WTC11 (cell line): Measurements from ENCODE around the gene SLC6A4. TPM values are rescaled to one million over a fixed set of nuclear protein-coding genes. Genes with fewer than 3 reads are reported as not detected.

ENCODE experiments used
- ATAC-seq: fragments of 200-7000 bp; cut with Tn5 transposase; 2 replicates; pipeline ENCODE4 v1.10.0; 2021; ENCODE audit warnings: mild to moderate bottlenecking, moderate library complexity
- CTCF ChIA-PET: fragments of 300-600 bp; sonication (Branson Sonifier 250); formaldehyde crosslinking; loops from one replicate; lab custom pipeline; 2021; ENCODE audit warnings: antibody characterized with exemption; lab: Charles Lee
- POLR2A ChIA-PET: fragments of 350-600 bp; sonication (Branson Sonifier 250); formaldehyde crosslinking; loops from one replicate; lab custom pipeline; 2021; ENCODE audit warnings: antibody characterized with exemption; lab: Charles Lee
- DNase-seq: peaks from one replicate; pipeline ENCODE4 v3.0.0; 2021; ENCODE audit warnings: low spot score
- H3K27ac Mint-ChIP-seq: 2 replicates; pipeline ENCODE4 v1.8.0; 2021; ENCODE audit warnings: mixed read lengths
- H3K27me3 Mint-ChIP-seq: 2 replicates; pipeline ENCODE4 v1.8.0; 2021; ENCODE audit warnings: low read depth, mild to moderate bottlenecking, moderate library complexity, mixed read lengths
- H3K36me3 Mint-ChIP-seq: 2 replicates; pipeline ENCODE4 v1.8.0; 2021; ENCODE audit warnings: mixed read lengths
- H3K4me1 Mint-ChIP-seq: 2 replicates; pipeline ENCODE4 v1.8.0; 2022; ENCODE audit warnings: mixed read lengths
- H3K4me3 Mint-ChIP-seq: 2 replicates; pipeline ENCODE4 v1.8.0; 2021; ENCODE audit warnings: mild to moderate bottlenecking, moderate library complexity, mixed read lengths
- H3K9me3 Mint-ChIP-seq: 2 replicates; pipeline ENCODE4 v1.8.0; 2021; ENCODE audit warnings: mixed read lengths
- ATF3 ChIP-seq: sonication (generic); formaldehyde crosslinking; conservative IDR thresholded peaks from 2 replicates; pipeline ENCODE4 v1.8.1; 2022; ENCODE audit warnings: mild to moderate bottlenecking, missing genetic modification reagents
- FOXP1 ChIP-seq: sonication (generic); formaldehyde crosslinking; IDR thresholded peaks from 2 replicates; pipeline ENCODE4 v1.8.0; 2022; ENCODE audit warnings: missing genetic modification reagents, mild to moderate bottlenecking, moderate library complexity, borderline replicate concordance
- GRHL2 ChIP-seq: fragments of 250-450 bp; sonication (Bioruptor Pico); IDR thresholded peaks from 2 replicates; pipeline ENCODE4 v1.8.0; 2022; ENCODE audit warnings: mild to moderate bottlenecking, moderate library complexity; ENCODE audit not compliant: insufficient replicate concordance, severe bottlenecking
- JUN ChIP-seq: sonication (generic); formaldehyde crosslinking; IDR thresholded peaks from 2 replicates; pipeline ENCODE4 v1.8.0; 2023; ENCODE audit warnings: mild to moderate bottlenecking, missing genetic modification reagents
- MLX ChIP-seq: sonication (generic); formaldehyde crosslinking; IDR thresholded peaks from 2 replicates; pipeline ENCODE4 v1.8.1; 2023; ENCODE audit warnings: mild to moderate bottlenecking, missing genetic modification reagents, moderate library complexity
- MXD4 ChIP-seq: fragments of 250-450 bp; sonication (Bioruptor Pico); IDR thresholded peaks from 2 replicates; pipeline ENCODE4 v1.8.0; 2021; ENCODE audit warnings: mild to moderate bottlenecking, moderate library complexity, borderline replicate concordance
- NR3C1 ChIP-seq: sonication (generic); formaldehyde crosslinking; conservative IDR thresholded peaks from 2 replicates; pipeline ENCODE4 v1.8.1; 2023; ENCODE audit warnings: low read depth, mild to moderate bottlenecking, missing genetic modification reagents
- PRRX2 ChIP-seq: fragments of 250-450 bp; sonication (Bioruptor Pico); IDR thresholded peaks from 2 replicates; pipeline ENCODE4 v1.8.0; 2021; ENCODE audit warnings: mild to moderate bottlenecking
- RORB ChIP-seq: fragments of 250-450 bp; sonication (Bioruptor Pico); IDR thresholded peaks from 2 replicates; pipeline ENCODE4 v1.9.0; 2021; ENCODE audit warnings: mild to moderate bottlenecking
- TEAD1 ChIP-seq: sonication (generic); formaldehyde crosslinking; IDR thresholded peaks from 2 replicates; pipeline ENCODE4 v1.8.0; 2022; ENCODE audit warnings: mild to moderate bottlenecking, missing genetic modification reagents
- TP53 ChIP-seq: sonication (generic); formaldehyde crosslinking; IDR thresholded peaks from 2 replicates; pipeline ENCODE4 v1.8.1; 2023; ENCODE audit warnings: mild to moderate bottlenecking, missing genetic modification reagents
- USF2 ChIP-seq: sonication (generic); formaldehyde crosslinking; IDR thresholded peaks from 2 replicates; pipeline ENCODE4 v1.8.1; 2023; ENCODE audit warnings: mild to moderate bottlenecking, missing genetic modification reagents, moderate library complexity
- ZNF281 ChIP-seq: sonication (generic); formaldehyde crosslinking; IDR thresholded peaks from 2 replicates; pipeline ENCODE4 v1.8.0; 2023; ENCODE audit warnings: mild to moderate bottlenecking, missing genetic modification reagents
- ZNF396 ChIP-seq: fragments of 250-450 bp; sonication (Bioruptor Pico); IDR thresholded peaks from 2 replicates; pipeline ENCODE4 v1.8.0; 2021; ENCODE audit warnings: mild to moderate bottlenecking, moderate library complexity, borderline replicate concordance
- ZNF425 ChIP-seq: fragments of 250-450 bp; sonication (Bioruptor Pico); conservative IDR thresholded peaks from 2 replicates; pipeline ENCODE4 v1.9.0; 2021; ENCODE audit warnings: mild to moderate bottlenecking
- ZNF512 ChIP-seq: sonication (generic); formaldehyde crosslinking; IDR thresholded peaks from 2 replicates; pipeline ENCODE4 v1.8.1; 2022; ENCODE audit warnings: missing genetic modification reagents, borderline replicate concordance
- total RNA-seq: library from RNA; stranded (reverse); gene quantifications from 3 replicates; pipeline ENCODE4 v1.2.3, GENCODE V29; 2021
- TF ChIP-seq, protein P1 (sequence below): sonication (generic); formaldehyde crosslinking; IDR thresholded peaks from 2 replicates; pipeline ENCODE4 v1.8.0; 2022; ENCODE audit warnings: mild to moderate bottlenecking, missing genetic modification reagents
- TF ChIP-seq, protein P2 (sequence below): sonication (generic); formaldehyde crosslinking; IDR thresholded peaks from 2 replicates; pipeline ENCODE4 v1.8.1; 2022; ENCODE audit warnings: low read depth, mild to moderate bottlenecking, moderate library complexity, missing genetic modification reagents, borderline replicate concordance
- TF ChIP-seq, protein P3 (sequence below): sonication (generic); formaldehyde crosslinking; IDR thresholded peaks from 2 replicates; pipeline ENCODE4 v1.8.1; 2023; ENCODE audit warnings: mild to moderate bottlenecking, missing genetic modification reagents, borderline replicate concordance

The SLC6A4 gene
- total RNA-seq, 1 experiment from 2014 or later, result 0.13 TPM

- TF ChIP-seq PRRX2 (CRISPR knock-in tag) (no peak), ATF3 (CRISPR knock-in tag) (no peak), ZNF512 (CRISPR knock-in tag) (no peak), FOXP1 (CRISPR knock-in tag) (no peak), JUN (CRISPR knock-in tag) (no peak), RORB (CRISPR knock-in tag) (no peak), ZNF425 (CRISPR knock-in tag) (no peak)
These were observed 18.7 kb upstream of the SLC6A4 start (continued) for GRCh38 chr17:30254150-30254549.

- H3K9me3 Mint-ChIP-seq, result no peaks in the 10 kb centered on the region
- ATAC-seq (no peak), DNase-seq (no peak)
- no peaks in the 10 kb centered on the region for H3K4me1 Mint-ChIP-seq
- H3K4me3 Mint-ChIP-seq, result no peak overlapping the region
- peak overlapping the region; percentile 17 for H3K27ac Mint-ChIP-seq
- no peaks in the 10 kb centered on the region for H3K27me3 Mint-ChIP-seq
- CTCF ChIA-PET, result interaction anchor here (0.6 to 1.2 kb wide), 2 partner anchors 51 to 149 kb away, joined by 3 read pairs; no protein-coding TSS in a partner anchor
- H3K36me3 Mint-ChIP-seq, result peaks cover 15% of the 10 kb centered on the region
- TF ChIP-seq, protein P1, sequence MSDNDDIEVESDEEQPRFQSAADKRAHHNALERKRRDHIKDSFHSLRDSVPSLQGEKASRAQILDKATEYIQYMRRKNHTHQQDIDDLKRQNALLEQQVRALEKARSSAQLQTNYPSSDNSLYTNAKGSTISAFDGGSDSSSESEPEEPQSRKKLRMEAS (CRISPR knock-in tag), result no peak
- no peak for TF ChIP-seq ZNF396 (CRISPR knock-in tag)
- TF ChIP-seq, protein P2, sequence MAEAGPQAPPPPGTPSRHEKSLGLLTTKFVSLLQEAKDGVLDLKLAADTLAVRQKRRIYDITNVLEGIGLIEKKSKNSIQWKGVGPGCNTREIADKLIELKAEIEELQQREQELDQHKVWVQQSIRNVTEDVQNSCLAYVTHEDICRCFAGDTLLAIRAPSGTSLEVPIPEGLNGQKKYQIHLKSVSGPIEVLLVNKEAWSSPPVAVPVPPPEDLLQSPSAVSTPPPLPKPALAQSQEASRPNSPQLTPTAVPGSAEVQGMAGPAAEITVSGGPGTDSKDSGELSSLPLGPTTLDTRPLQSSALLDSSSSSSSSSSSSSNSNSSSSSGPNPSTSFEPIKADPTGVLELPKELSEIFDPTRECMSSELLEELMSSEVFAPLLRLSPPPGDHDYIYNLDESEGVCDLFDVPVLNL (CRISPR knock-in tag), result no peak
- no peak for TF ChIP-seq GRHL2
- no peak for TF ChIP-seq ZNF281 (CRISPR knock-in tag)
- TF ChIP-seq JUN (CRISPR knock-in tag), result no peak
- TF ChIP-seq NR3C1 (CRISPR knock-in tag), result no peak
- no peak for TF ChIP-seq MLX (CRISPR knock-in tag)
- no peak for TF ChIP-seq TP53 (CRISPR knock-in tag)
- TF ChIP-seq TEAD1 (CRISPR knock-in tag), result no peak
- TF ChIP-seq, protein P3, sequence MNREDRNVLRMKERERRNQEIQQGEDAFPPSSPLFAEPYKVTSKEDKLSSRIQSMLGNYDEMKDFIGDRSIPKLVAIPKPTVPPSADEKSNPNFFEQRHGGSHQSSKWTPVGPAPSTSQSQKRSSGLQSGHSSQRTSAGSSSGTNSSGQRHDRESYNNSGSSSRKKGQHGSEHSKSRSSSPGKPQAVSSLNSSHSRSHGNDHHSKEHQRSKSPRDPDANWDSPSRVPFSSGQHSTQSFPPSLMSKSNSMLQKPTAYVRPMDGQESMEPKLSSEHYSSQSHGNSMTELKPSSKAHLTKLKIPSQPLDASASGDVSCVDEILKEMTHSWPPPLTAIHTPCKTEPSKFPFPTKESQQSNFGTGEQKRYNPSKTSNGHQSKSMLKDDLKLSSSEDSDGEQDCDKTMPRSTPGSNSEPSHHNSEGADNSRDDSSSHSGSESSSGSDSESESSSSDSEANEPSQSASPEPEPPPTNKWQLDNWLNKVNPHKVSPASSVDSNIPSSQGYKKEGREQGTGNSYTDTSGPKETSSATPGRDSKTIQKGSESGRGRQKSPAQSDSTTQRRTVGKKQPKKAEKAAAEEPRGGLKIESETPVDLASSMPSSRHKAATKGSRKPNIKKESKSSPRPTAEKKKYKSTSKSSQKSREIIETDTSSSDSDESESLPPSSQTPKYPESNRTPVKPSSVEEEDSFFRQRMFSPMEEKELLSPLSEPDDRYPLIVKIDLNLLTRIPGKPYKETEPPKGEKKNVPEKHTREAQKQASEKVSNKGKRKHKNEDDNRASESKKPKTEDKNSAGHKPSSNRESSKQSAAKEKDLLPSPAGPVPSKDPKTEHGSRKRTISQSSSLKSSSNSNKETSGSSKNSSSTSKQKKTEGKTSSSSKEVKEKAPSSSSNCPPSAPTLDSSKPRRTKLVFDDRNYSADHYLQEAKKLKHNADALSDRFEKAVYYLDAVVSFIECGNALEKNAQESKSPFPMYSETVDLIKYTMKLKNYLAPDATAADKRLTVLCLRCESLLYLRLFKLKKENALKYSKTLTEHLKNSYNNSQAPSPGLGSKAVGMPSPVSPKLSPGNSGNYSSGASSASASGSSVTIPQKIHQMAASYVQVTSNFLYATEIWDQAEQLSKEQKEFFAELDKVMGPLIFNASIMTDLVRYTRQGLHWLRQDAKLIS (CRISPR knock-in tag), result no peak
- no peak for TF ChIP-seq MXD4
- no peak for TF ChIP-seq USF2 (CRISPR knock-in tag)
- TF ChIP-seq, all 79 proteins: peak for 0
- POLR2A ChIA-PET, result no interaction called here
These were observed 17.8 kb upstream of the SLC6A4 start for GRCh38 chr17:30253312-30253711.
